OCI-LY1 (cell line): ENCODE measurements around the gene TCF3.

Experiments used
- H2AFZ ChIP-seq: fragments of 200-600 bp; sonication (generic), shearing (Covaris generic); 2 replicates; pipeline ENCODE4 v1.6.0; 2014; ENCODE audit warnings: antibody characterized with exemption, mild to moderate bottlenecking, low read length
- H3F3A ChIP-seq: fragments of 200-600 bp; sonication (generic), shearing (Covaris generic); 2 replicates; pipeline ENCODE4 v1.6.0; 2014; ENCODE audit warnings: mild to moderate bottlenecking, antibody characterized with exemption, low read length, moderate library complexity; ENCODE audit not compliant: insufficient read depth
- H3K27ac ChIP-seq: fragments of 200-600 bp; sonication (generic); 2 replicates; pipeline ENCODE4 v1.5.1; 2014; ENCODE audit warnings: low read length, mixed run types, mild to moderate bottlenecking, low read depth; ENCODE audit not compliant: poor library complexity, severe bottlenecking
- H3K27me3 ChIP-seq: fragments of 200-600 bp; sonication (generic); 2 replicates; pipeline ENCODE4 v1.6.0; 2014; ENCODE audit warnings: antibody characterized with exemption, mild to moderate bottlenecking, low read length, moderate library complexity; ENCODE audit not compliant: insufficient read depth
- H3K36me3 ChIP-seq: fragments of 200-600 bp; sonication (generic); 2 replicates; pipeline ENCODE4 v1.6.1; 2014; ENCODE audit warnings: mild to moderate bottlenecking, antibody characterized with exemption, low read length, moderate library complexity, mixed read lengths; ENCODE audit not compliant: insufficient read depth
- H3K4me1 ChIP-seq: fragments of 200-600 bp; sonication (generic); 2 replicates; pipeline ENCODE4 v1.5.1; 2014; ENCODE audit warnings: mild to moderate bottlenecking, low read length, moderate library complexity; ENCODE audit not compliant: insufficient read depth, severe bottlenecking
- H3K4me2 ChIP-seq: fragments of 200-600 bp; sonication (generic), shearing (Covaris generic); 2 replicates; pipeline ENCODE4 v1.6.1; 2014; ENCODE audit warnings: low read length
- H3K4me3 ChIP-seq: fragments of 200-600 bp; sonication (generic); 2 replicates; pipeline ENCODE4 v1.5.1; 2014; ENCODE audit warnings: low read length, low read depth, mild to moderate bottlenecking, mixed read lengths; ENCODE audit not compliant: poor library complexity, severe bottlenecking
- H3K79me2 ChIP-seq: fragments of 200-600 bp; shearing (Covaris generic); 2 replicates; pipeline ENCODE4 v1.6.1; 2016; ENCODE audit warnings: mixed run types, low read length, mixed read lengths; ENCODE audit not compliant: insufficient read depth
- H3K9ac ChIP-seq: fragments of 200-600 bp; sonication (generic), shearing (Covaris generic); 2 replicates; pipeline ENCODE4 v1.6.1; 2014; ENCODE audit warnings: mild to moderate bottlenecking, low read length, mixed read lengths
- H3K9me2 ChIP-seq: fragments of 200-600 bp; sonication (generic), shearing (Covaris generic); 2 replicates; pipeline ENCODE4 v1.6.1; 2014; ENCODE audit warnings: low read depth, mild to moderate bottlenecking, low read length, mixed read lengths
- H3K9me3 ChIP-seq: fragments of 200-600 bp; shearing (Covaris generic); 2 replicates; pipeline ENCODE4 v1.6.1; 2014; ENCODE audit warnings: low read length, mixed read lengths
- H4K20me1 ChIP-seq: fragments of 200-600 bp; sonication (generic), shearing (Covaris generic); 2 replicates; pipeline ENCODE4 v1.6.0; 2016; ENCODE audit warnings: mild to moderate bottlenecking, low read length; ENCODE audit not compliant: insufficient read depth
- EZH2 ChIP-seq: fragments of 200-600 bp; sonication (generic), shearing (Covaris generic); IDR thresholded peaks from 2 replicates; pipeline ENCODE4 v1.8.0; 2017; ENCODE audit warnings: borderline replicate concordance, mixed run types, mild to moderate bottlenecking, antibody characterized with exemption, low read length, moderate library complexity, mixed read lengths
- TF ChIP-seq, protein P1 (sequence below): fragments of 200-600 bp; sonication (generic), shearing (Covaris generic); IDR thresholded peaks from 2 replicates; pipeline ENCODE4 v1.5.1; 2017; ENCODE audit warnings: mild to moderate bottlenecking, antibody characterized with exemption, low read length, moderate library complexity, mixed read lengths

TCF3 gene

DNA sequence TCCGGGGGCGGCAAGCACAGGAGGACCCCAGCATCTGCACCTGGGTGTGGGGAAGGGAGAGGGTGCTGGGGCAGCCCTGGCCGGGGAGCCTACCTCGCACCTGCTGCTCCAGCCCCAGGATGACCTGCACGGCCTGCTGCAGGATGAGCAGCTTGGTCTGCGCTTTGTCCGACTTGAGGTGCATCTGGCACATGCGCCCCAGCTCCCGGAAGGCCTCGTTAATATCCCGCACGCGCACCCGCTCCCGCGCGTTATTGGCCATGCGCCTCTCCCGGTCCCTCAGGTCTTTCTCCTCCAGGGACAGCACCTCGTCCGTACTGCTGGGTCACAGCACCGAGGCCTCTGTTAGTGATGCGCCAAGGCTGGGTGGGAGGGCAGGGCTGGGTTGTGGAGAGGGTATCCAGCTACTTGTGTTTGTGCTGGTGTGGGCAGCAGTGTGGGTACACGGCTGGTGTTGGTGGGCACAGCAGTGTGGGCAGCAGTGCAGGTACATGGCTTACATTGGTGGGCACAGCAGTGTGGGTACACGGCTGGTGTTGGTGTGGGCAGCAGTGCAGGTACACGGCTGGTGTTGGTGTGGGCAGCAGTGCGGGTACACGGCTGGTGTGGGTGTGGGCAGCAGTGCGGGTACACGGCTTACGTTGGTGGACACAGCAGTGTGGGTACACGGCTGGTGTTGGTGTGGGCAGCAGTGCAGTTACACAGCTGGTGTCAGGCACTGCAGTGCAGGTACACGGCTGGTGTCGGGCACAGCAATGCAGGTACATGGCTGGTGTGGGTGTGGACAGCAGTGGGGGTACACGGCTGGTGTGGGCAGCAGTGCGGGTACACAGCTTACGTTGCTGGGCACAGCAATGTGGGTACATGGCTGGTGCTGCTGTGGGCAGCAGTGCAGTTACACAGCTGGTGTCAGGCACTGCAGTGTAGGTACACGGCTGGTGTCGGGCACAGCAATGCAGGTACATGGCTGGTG is 40.0 kb downstream of the TCF3 start:
- H3K36me3 ChIP-seq, result peaks cover 81% of the 10 kb centered on the region
- H3K4me2 ChIP-seq, result no peak overlapping the region
- H3K79me2 ChIP-seq, result no peaks in the 10 kb centered on the region
- peak overlapping the region; percentile 40 for H3K27ac ChIP-seq
- H3K4me3 ChIP-seq, result no peak overlapping the region
- H4K20me1 ChIP-seq, result no peaks in the 10 kb centered on the region
- H3K4me1 ChIP-seq, result peaks cover 22% of the 10 kb centered on the region
- H3F3A ChIP-seq, result peaks cover 18% of the 10 kb centered on the region; the same call in 1 of the 2 replicates
- no peaks in the 10 kb centered on the region for H3K9me2 ChIP-seq
- no peak for TF ChIP-seq EZH2
- TF ChIP-seq, protein P1, sequence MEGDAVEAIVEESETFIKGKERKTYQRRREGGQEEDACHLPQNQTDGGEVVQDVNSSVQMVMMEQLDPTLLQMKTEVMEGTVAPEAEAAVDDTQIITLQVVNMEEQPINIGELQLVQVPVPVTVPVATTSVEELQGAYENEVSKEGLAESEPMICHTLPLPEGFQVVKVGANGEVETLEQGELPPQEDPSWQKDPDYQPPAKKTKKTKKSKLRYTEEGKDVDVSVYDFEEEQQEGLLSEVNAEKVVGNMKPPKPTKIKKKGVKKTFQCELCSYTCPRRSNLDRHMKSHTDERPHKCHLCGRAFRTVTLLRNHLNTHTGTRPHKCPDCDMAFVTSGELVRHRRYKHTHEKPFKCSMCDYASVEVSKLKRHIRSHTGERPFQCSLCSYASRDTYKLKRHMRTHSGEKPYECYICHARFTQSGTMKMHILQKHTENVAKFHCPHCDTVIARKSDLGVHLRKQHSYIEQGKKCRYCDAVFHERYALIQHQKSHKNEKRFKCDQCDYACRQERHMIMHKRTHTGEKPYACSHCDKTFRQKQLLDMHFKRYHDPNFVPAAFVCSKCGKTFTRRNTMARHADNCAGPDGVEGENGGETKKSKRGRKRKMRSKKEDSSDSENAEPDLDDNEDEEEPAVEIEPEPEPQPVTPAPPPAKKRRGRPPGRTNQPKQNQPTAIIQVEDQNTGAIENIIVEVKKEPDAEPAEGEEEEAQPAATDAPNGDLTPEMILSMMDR, result no peak
- no peaks in the 10 kb centered on the region for H3K27me3 ChIP-seq
- H3K9ac ChIP-seq, result no peak overlapping the region
- no peak overlapping the region for H2AFZ ChIP-seq
- no peaks in the 10 kb centered on the region for H3K9me3 ChIP-seq

DNA sequence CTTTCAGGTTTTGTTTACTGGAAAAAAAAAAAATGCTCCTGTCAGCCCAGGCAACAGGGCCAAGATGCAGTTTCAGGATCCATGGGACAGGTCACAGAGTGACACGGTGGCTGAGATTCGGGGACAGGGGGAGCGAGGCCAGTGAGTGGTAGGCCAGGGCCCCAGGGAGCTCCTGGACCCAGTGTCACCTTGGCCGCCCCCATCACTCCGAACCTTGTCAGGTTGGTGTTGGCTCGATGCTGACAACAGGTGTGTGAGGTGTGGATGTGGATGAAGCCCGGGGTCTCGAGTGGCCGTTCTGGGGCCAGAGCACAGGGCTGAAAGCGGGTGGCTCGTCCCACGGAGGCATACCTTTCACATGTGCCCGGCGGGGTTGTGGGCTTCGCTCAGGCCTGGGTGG is 41.1 kb downstream of the TCF3 start:
- no peaks in the 10 kb centered on the region for H3K79me2 ChIP-seq
- no peak overlapping the region for H3K4me3 ChIP-seq
- no peak overlapping the region for H3K4me2 ChIP-seq
- no peaks in the 10 kb centered on the region for H3K9me2 ChIP-seq
- H3F3A ChIP-seq, result peaks cover 21% of the 10 kb centered on the region; the same call in 1 of the 2 replicates
- no peak overlapping the region for H3K9ac ChIP-seq
- TF ChIP-seq, protein P1, result no peak
- TF ChIP-seq EZH2, result no peak
- peaks cover 25% of the 10 kb centered on the region for H3K4me1 ChIP-seq
- no peak overlapping the region for H2AFZ ChIP-seq
- peak overlapping the region; percentile 93 for H3K27ac ChIP-seq
- H3K27me3 ChIP-seq, result no peaks in the 10 kb centered on the region
- H4K20me1 ChIP-seq, result no peaks in the 10 kb centered on the region
- peaks cover 70% of the 10 kb centered on the region for H3K36me3 ChIP-seq
- no peaks in the 10 kb centered on the region for H3K9me3 ChIP-seq

DNA sequence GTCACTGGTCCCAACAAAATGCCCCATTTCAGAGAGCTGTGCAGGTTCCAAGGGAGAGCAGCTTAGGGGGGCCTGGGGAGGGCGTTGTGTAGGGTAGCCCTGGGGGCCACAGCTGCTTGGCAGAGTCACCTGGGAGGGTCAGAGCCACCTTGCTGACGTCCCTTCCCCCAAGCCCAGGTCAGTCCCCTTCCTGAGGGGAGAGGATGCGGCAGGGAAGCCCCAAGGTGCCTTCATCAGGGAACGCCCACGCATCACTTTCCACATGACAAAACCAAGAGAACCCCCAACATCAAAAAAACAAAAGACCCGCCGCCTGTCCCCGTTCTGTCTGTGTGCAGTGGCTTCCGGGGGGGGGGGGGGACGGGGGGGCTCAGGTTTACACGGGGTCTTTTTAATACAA is 41.8 kb downstream of the TCF3 start:
- Histone ChIP-seq H4K20me1 (no peaks in the 10 kb centered on the region), H3K36me3 (peaks cover 63% of the 10 kb centered on the region), H3K4me2 (no peak overlapping the region), H3K4me1 (peaks cover 33% of the 10 kb centered on the region), H3K9ac (no peak overlapping the region), H3K4me3 (no peak overlapping the region), H3F3A (peaks cover 21% of the 10 kb centered on the region; the same call in 1 of the 2 replicates), H2AFZ (no peak overlapping the region), H3K27ac (peak overlapping the region; percentile 93), H3K9me3 (no peaks in the 10 kb centered on the region), H3K9me2 (no peaks in the 10 kb centered on the region), H3K79me2 (no peaks in the 10 kb centered on the region), H3K27me3 (no peaks in the 10 kb centered on the region)
- TF ChIP-seq EZH2, result no peak
- TF ChIP-seq, protein P1, result no peak
